ENCODE data around the gene MAML2.

DNA sequence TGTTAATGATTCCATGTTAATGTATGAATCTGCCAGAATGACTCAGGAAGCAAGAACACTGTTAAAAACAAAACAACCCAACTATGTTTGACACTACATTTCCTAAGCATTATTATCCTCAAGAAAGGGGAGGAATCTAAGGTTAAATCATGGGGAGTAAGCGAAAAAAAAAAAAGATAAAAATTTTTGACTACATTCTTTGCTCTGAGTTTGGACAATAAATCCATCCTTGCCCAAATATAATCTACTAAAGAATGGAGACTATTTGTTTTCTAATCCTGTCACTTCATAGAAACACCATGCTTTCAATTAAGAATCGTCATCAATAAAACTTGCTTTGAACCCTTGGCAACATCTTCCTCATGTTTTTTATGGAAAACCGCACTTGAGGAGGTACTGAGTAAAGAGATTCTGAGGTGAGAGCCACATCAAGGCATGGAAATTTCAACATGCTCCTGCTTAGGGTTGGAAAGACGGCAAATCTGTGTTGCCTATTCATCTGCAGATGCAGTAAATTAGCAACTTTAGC is 9.7 kb downstream of the MAML2 start:
- TF ChIP-seq, protein P1, sequence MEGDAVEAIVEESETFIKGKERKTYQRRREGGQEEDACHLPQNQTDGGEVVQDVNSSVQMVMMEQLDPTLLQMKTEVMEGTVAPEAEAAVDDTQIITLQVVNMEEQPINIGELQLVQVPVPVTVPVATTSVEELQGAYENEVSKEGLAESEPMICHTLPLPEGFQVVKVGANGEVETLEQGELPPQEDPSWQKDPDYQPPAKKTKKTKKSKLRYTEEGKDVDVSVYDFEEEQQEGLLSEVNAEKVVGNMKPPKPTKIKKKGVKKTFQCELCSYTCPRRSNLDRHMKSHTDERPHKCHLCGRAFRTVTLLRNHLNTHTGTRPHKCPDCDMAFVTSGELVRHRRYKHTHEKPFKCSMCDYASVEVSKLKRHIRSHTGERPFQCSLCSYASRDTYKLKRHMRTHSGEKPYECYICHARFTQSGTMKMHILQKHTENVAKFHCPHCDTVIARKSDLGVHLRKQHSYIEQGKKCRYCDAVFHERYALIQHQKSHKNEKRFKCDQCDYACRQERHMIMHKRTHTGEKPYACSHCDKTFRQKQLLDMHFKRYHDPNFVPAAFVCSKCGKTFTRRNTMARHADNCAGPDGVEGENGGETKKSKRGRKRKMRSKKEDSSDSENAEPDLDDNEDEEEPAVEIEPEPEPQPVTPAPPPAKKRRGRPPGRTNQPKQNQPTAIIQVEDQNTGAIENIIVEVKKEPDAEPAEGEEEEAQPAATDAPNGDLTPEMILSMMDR (IDR thresholded peaks at IDR 0.05): no peak
- TF ChIP-seq POLR2A (IDR thresholded peaks at IDR 0.05): no peak
